SJSA1 (cell line): ENCODE results near the gene KPNA4. TPM values are rescaled to one million over a fixed set of nuclear protein-coding genes. Genes with fewer than 3 reads are reported as not detected.
"Not testable (repeated sequence)": the region's sequence is repeated elsewhere in the genome, so short reads cannot be mapped to it uniquely, and the experiment has no call there.

ENCODE experiments used
- DNase-seq, 2 experiments: peaks; one replicate each; pipeline ENCODE4 v3.0.0-alpha.2; 2015 to 2020; ENCODE audit warnings: low spot score in 2 of 2, low read depth in 1 of 2
- H3K27ac ChIP-seq: fragments of 250-450 bp; sonication (Bioruptor Pico); 2 replicates; pipeline ENCODE4 v1.5.1; 2020; ENCODE audit warnings: mild to moderate bottlenecking, moderate library complexity
- H3K27me3 ChIP-seq: fragments of 250-450 bp; sonication (Bioruptor Pico); replicated peaks from 2 replicates; pipeline ENCODE4 v1.5.1; 2020; ENCODE audit warnings: mild to moderate bottlenecking, moderate library complexity
- H3K36me3 ChIP-seq: fragments of 250-450 bp; sonication (Bioruptor Pico); 2 replicates; pipeline ENCODE4 v1.5.1; 2020; ENCODE audit warnings: mild to moderate bottlenecking
- H3K4me1 ChIP-seq: fragments of 250-450 bp; sonication (Bioruptor Pico); replicated peaks from 2 replicates; pipeline ENCODE4 v1.6.1; 2021; ENCODE audit warnings: mild to moderate bottlenecking
- H3K4me3 ChIP-seq: fragments of 250-450 bp; sonication (Bioruptor Pico); 2 replicates; pipeline ENCODE4 v1.5.1; 2020; ENCODE audit warnings: mild to moderate bottlenecking
- H3K9me3 ChIP-seq: fragments of 250-450 bp; sonication (Bioruptor Pico); replicated peaks from 2 replicates; pipeline ENCODE4 v1.5.1; 2020; ENCODE audit warnings: mild to moderate bottlenecking
- total RNA-seq: library from RNA; depleted of rRNA; stranded (reverse); fragments of >200 nt; shearing (Covaris generic); gene quantifications from 2 replicates; pipeline ENCODE4 v1.2.3, GENCODE V29; 2014

Gene KPNA4
- total RNA-seq, 1 experiment from 2014 or later, result 24.3 TPM

DNA sequence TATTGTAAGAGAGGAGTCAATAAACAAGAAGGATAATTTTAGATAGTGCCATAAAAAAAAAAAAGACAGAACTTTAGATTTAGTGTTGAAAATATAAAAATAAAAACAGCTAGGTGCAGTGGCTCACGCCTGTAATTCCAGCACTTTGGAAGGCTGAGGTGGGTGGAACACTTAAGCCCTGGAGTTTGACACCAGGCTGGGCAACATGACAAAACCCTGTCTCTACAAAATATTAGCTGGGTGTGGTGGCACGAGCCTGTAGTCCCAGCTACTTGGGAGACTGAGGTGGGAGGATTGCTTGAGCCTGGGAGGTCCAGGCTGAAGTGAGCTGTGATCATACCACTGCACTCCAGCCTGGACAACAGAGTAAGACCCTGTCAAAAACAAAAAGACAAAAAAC, 49.0 kb downstream of the KPNA4 start:
- peaks cover 86% of the 10 kb centered on the region for H3K36me3 ChIP-seq
- not testable (repeated sequence) for H3K4me3 ChIP-seq, H3K9me3 ChIP-seq, H3K27me3 ChIP-seq, DNase-seq, H3K4me1 ChIP-seq, H3K27ac ChIP-seq

DNA sequence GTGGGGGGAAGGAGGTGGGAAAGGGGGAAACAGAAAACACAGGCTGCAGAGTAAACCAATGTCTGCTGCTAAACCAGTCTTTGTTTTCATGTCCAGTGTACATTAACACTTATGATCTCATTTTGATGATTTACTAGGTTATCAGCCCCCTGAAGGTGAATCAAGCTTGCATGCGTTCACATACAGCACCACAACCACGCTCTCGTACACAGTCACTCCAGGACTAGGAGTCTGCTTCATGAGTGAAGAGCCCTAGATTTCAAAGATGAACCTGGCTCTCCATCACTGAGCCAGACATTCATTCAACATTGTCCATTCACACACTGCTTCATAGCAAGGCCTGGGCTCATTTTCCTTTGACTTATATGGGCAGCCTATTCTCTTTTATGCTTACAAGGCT, 64.0 kb downstream of the KPNA4 start:
- H3K36me3 ChIP-seq, result peaks cover 49% of the 10 kb centered on the region
- H3K4me1 ChIP-seq, result no peaks in the 10 kb centered on the region
- H3K4me3 ChIP-seq, result no peak overlapping the region
- no peaks in the 10 kb centered on the region for H3K27me3 ChIP-seq
- no peak overlapping the region for H3K27ac ChIP-seq
- no peaks in the 10 kb centered on the region for H3K9me3 ChIP-seq
- DNase-seq, result no peak

GRCh38 chr3:160498202-160498601, 67.2 kb downstream of the KPNA4 start:
- H3K27me3 ChIP-seq, result no peaks in the 10 kb centered on the region
- H3K27ac ChIP-seq, result no peak overlapping the region
- H3K9me3 ChIP-seq, result no peaks in the 10 kb centered on the region
- H3K36me3 ChIP-seq, result peaks cover 29% of the 10 kb centered on the region
- no peaks in the 10 kb centered on the region for H3K4me1 ChIP-seq
- DNase-seq, result no peak
- H3K4me3 ChIP-seq, result no peak overlapping the region

GRCh38 chr3:160490166-160490565, 75.2 kb downstream of the KPNA4 start:
- Histone ChIP-seq H3K4me1 (peaks cover 5% of the 10 kb centered on the region), H3K27me3 (no peaks in the 10 kb centered on the region), H3K36me3 (no peaks in the 10 kb centered on the region), H3K9me3 (no peaks in the 10 kb centered on the region), H3K27ac (no peak overlapping the region), H3K4me3 (no peak overlapping the region)
- no peak for DNase-seq

- peaks cover 5% of the 10 kb centered on the region for H3K4me1 ChIP-seq
- no peak overlapping the region for H3K27ac ChIP-seq
- DNase-seq, result peak in 1 of 2 experiments; percentile 34
- H3K9me3 ChIP-seq, result no peaks in the 10 kb centered on the region
- H3K36me3 ChIP-seq, result no peaks in the 10 kb centered on the region
- no peak overlapping the region for H3K4me3 ChIP-seq
- no peaks in the 10 kb centered on the region for H3K27me3 ChIP-seq
Measured at GRCh38 chr3:160486459-160486869, 78.9 kb downstream of the KPNA4 start.

GRCh38 chr3:160482796-160483195, 82.6 kb downstream of the KPNA4 start:
- Histone ChIP-seq H3K27ac (no peak overlapping the region), H3K27me3 (no peaks in the 10 kb centered on the region), H3K4me1 (peaks cover 39% of the 10 kb centered on the region), H3K4me3 (no peak overlapping the region), H3K9me3 (no peaks in the 10 kb centered on the region), H3K36me3 (peaks cover 2% of the 10 kb centered on the region; the same call in 1 of the 2 replicates)
- no peak for DNase-seq

DNA sequence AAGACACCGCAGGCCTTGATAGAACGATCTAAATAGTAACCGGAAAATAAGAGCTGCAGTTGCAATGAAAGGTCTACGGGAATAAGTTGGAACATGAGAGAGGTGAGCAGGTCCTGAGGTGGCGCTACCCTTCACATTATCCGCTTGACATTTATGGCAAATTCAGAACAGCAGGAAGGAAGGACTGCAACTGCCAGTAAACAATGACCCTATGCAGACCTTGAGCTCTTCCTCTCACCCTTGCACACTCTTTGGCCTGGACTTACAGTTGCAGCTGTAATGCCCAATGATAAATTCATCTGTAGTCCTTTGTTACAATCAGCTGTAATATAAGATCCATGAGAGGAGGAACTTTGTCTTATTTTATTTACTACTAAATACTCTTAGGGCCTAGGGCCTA, 83.5 kb downstream of the KPNA4 start:
- Histone ChIP-seq H3K27me3 (no peaks in the 10 kb centered on the region), H3K4me3 (no peak overlapping the region), H3K27ac (no peak overlapping the region), H3K36me3 (peaks cover 2% of the 10 kb centered on the region; the same call in 1 of the 2 replicates), H3K9me3 (no peaks in the 10 kb centered on the region), H3K4me1 (peaks cover 49% of the 10 kb centered on the region)
- no peak for DNase-seq

DNA sequence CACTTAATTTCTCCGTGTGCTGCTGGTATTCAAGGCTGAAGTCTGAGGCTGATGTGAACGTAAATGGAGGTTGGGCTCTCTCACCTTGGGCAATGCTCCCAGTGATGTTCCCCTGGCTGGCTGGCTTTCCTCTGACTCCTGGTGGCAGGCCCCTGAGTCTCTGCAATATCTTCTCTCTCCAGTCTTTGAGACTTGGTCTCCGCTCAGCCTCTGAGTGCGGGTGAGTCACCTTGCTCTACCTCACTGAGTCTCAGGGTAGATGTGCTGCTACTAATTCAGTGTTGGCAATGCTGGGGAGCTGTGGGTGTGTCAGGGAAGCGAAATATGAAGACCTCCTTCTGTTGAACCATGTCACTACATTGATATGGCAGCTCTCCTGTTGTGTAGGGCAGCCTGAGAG, 84.4 kb downstream of the KPNA4 start:
- Histone ChIP-seq H3K4me1 (peaks cover 46% of the 10 kb centered on the region), H3K9me3 (no peaks in the 10 kb centered on the region), H3K27ac (peak overlapping the region; percentile 85), H3K4me3 (no peak overlapping the region), H3K36me3 (peaks cover 2% of the 10 kb centered on the region; the same call in 1 of the 2 replicates), H3K27me3 (no peaks in the 10 kb centered on the region)
- DNase-seq, result peak in 1 of 2 experiments; percentile 45

DNA sequence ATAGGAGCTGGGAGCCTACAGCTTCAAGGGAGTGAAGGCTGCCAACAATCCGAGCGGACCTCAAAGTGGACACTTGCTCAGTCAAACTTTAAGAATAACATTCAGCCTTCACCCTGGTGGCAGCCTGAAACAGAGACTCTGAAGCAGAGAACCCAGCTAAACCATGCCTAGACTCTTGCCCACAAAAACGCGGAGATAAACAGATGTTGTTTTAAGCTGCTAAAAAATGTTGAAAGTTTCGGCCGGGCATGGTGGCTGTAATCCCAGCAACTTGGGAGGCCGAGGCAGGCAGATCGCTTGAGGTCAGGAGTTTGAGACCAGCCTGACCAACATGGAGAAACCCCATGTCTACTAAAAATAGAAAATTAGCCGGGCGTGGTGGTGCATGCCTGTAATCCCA, 86.0 kb downstream of the KPNA4 start:
- no peak overlapping the region for H3K4me3 ChIP-seq
- no peaks in the 10 kb centered on the region for H3K27me3 ChIP-seq
- H3K9me3 ChIP-seq, result no peaks in the 10 kb centered on the region
- H3K36me3 ChIP-seq, result peaks cover 2% of the 10 kb centered on the region; the same call in 1 of the 2 replicates
- peak; percentile 79 to 84 for DNase-seq
- H3K27ac ChIP-seq, result peak overlapping the region; percentile 85
- peaks cover 51% of the 10 kb centered on the region for H3K4me1 ChIP-seq

- Histone ChIP-seq H3K27me3 (no peaks in the 10 kb centered on the region), H3K4me3 (no peak overlapping the region), H3K4me1 (peaks cover 61% of the 10 kb centered on the region), H3K27ac (peak overlapping the region; percentile 85), H3K9me3 (no peaks in the 10 kb centered on the region), H3K36me3 (peaks cover 2% of the 10 kb centered on the region; the same call in 1 of the 2 replicates)
- DNase-seq, result peak in 1 of 2 experiments; percentile 53
Measured at GRCh38 chr3:160478338-160478737, 87.0 kb downstream of the KPNA4 start.

DNA sequence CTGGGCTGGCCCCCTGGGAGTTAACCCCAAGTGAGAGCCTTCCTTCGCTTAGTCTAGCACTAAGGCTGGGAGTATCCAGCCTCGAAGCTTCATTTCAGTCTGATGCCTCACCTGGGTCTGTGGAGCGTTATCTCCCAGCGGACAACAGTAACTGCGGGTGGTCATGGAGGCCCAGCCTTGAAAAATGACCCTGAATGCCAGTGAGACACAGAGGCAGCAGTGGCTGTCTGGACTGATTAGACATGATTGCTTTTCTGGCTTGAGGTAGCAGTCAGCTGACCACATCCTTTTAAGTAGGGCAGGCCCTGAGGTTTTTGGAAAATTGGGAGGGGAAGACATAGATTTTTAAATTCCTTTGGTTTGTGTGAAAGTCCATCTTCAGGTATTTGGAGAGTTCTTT, 87.6 kb downstream of the KPNA4 start:
- Histone ChIP-seq H3K27me3 (no peaks in the 10 kb centered on the region), H3K27ac (peak overlapping the region; percentile 85), H3K4me3 (no peak overlapping the region), H3K4me1 (peaks cover 62% of the 10 kb centered on the region), H3K9me3 (no peaks in the 10 kb centered on the region), H3K36me3 (peaks cover 2% of the 10 kb centered on the region; the same call in 1 of the 2 replicates)
- peak; percentile 40 to 52 for DNase-seq

GRCh38 chr3:160475884-160476283, 89.5 kb downstream of the KPNA4 start:
- Histone ChIP-seq H3K4me3 (no peak overlapping the region), H3K27ac (no peak overlapping the region), H3K9me3 (peaks cover 2% of the 10 kb centered on the region; the same call in 1 of the 2 replicates), H3K27me3 (no peaks in the 10 kb centered on the region), H3K36me3 (peaks cover 2% of the 10 kb centered on the region; the same call in 1 of the 2 replicates), H3K4me1 (peaks cover 58% of the 10 kb centered on the region)
- DNase-seq, result no peak

GRCh38 chr3:160475153-160475552, 90.2 kb downstream of the KPNA4 start:
- no peaks in the 10 kb centered on the region for H3K27me3 ChIP-seq
- H3K9me3 ChIP-seq, result peaks cover 10% of the 10 kb centered on the region
- peaks cover 51% of the 10 kb centered on the region for H3K4me1 ChIP-seq
- peaks cover 2% of the 10 kb centered on the region; the same call in 1 of the 2 replicates for H3K36me3 ChIP-seq
- H3K27ac ChIP-seq, result no peak overlapping the region
- no peak overlapping the region for H3K4me3 ChIP-seq
- DNase-seq, result no peak

- Histone ChIP-seq H3K9me3 (peaks cover 14% of the 10 kb centered on the region), H3K27ac (peak overlapping the region; percentile 41; the same call in 1 of the 2 replicates), H3K36me3 (no peaks in the 10 kb centered on the region), H3K27me3 (no peaks in the 10 kb centered on the region), H3K4me3 (no peak overlapping the region), H3K4me1 (peaks cover 44% of the 10 kb centered on the region)
- no peak for DNase-seq
Measured at GRCh38 chr3:160474416-160474838, 90.9 kb downstream of the KPNA4 start.

DNA sequence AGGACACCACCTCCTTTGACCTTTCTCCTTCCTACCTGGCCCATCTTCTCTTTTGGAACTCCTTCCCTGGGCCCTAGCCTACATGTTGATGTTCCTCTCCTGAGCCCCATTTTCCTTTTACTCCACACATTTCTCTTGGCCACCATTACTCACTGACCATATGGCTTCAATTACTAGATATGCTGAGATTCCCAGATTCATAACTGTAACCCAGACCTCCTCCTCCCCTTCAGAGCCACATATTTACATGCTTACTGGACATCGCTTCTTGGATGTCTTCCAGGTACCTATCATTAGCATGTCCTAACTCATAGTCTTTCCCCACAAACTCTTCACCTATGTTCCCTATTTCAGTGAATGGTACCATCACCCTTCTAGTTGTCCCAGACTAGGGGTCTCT, 91.4 kb downstream of the KPNA4 start:
- Histone ChIP-seq H3K9me3 (peaks cover 14% of the 10 kb centered on the region), H3K36me3 (no peaks in the 10 kb centered on the region), H3K27me3 (no peaks in the 10 kb centered on the region), H3K4me3 (no peak overlapping the region), H3K27ac (peak overlapping the region; percentile 41; the same call in 1 of the 2 replicates), H3K4me1 (peaks cover 39% of the 10 kb centered on the region)
- peak in 1 of 2 experiments; percentile 50 for DNase-seq
